Spleen (tissue), 7 donors: ENCODE results near the gene ARHGEF10L.

Experiments
- POLR2A ChIP-seq, 3 donors: fragments of 450-650 bp; IDR thresholded peaks; one replicate each; pipeline ENCODE4 v1.5.1; 2017; ENCODE audit warnings: antibody characterized with exemption in 3 of 3, mild to moderate bottlenecking in 1 of 3
- POLR2AphosphoS5 ChIP-seq, 3 donors: sonication (generic); formaldehyde crosslinking; IDR thresholded peaks; one replicate each; pipeline ENCODE4 v1.5.1; 2017; ENCODE audit warnings: antibody characterized with exemption in 3 of 3
- TF ChIP-seq, protein P1 (sequence below), 11 experiments: fragments of 200-600 bp in 7 of 11; fragments of 450-650 bp in 4 of 11; sonication (generic) in 4 of 11; IDR thresholded peaks in 8 of 11; conservative IDR thresholded peaks in 3 of 11; 1 replicate in 7 of 11; 2 replicates in 4 of 11; pipeline versions ENCODE4 v1.4.0 to v1.8.0; 2016 to 2021; ENCODE audit warnings: antibody characterized with exemption in 11 of 11, inconsistent platforms in 4 of 11, mild to moderate bottlenecking in 1 of 11
- donor health status: DM: no; HTN: no; CAD: no; lungs with moderate emphysema.
- donor health status: DM: no; HTN: no; CAD: no.
- donor health status: DM: no; HTN: no; CAD: no.

DNA sequence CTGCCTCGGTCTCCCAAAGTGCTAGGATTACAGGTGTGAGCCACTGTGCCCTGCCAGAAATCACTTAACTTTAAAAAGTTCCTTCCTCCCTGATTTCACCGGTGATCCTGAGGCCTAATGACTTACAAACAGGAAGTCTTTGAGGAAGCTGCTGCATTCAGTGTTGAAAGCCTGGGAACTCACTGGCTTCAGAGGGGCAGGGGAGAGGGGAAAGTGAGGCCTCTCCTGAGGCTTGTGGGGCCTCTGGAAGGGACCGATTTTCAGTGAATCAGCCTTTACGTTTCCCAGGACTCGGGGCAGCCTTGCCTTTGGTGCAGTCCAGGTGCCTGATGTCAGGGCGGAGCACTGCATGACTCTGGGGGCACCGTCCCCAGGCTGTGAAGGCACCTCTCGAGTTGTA, 30.1 kb upstream of the ARHGEF10L start:
- TF ChIP-seq, protein P1, sequence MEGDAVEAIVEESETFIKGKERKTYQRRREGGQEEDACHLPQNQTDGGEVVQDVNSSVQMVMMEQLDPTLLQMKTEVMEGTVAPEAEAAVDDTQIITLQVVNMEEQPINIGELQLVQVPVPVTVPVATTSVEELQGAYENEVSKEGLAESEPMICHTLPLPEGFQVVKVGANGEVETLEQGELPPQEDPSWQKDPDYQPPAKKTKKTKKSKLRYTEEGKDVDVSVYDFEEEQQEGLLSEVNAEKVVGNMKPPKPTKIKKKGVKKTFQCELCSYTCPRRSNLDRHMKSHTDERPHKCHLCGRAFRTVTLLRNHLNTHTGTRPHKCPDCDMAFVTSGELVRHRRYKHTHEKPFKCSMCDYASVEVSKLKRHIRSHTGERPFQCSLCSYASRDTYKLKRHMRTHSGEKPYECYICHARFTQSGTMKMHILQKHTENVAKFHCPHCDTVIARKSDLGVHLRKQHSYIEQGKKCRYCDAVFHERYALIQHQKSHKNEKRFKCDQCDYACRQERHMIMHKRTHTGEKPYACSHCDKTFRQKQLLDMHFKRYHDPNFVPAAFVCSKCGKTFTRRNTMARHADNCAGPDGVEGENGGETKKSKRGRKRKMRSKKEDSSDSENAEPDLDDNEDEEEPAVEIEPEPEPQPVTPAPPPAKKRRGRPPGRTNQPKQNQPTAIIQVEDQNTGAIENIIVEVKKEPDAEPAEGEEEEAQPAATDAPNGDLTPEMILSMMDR (IDR thresholded peaks at IDR 0.05 in 8 of 11, conservative IDR thresholded peaks at IDR 0.05 in 3 of 11), result no peak
- no peak for TF ChIP-seq POLR2A (IDR thresholded peaks at IDR 0.05)
- no peak for TF ChIP-seq POLR2AphosphoS5 (IDR thresholded peaks at IDR 0.05)
